IMR-90 (cell line): Measurements from ENCODE around the gene FGF3. TPM values are rescaled to one million over a fixed set of nuclear protein-coding genes. Genes with fewer than 3 reads are reported as not detected.

Experiments used
- ATAC-seq: fragments of 200-7000 bp; cut with Tn5 transposase; 2 replicates; pipeline ENCODE4 v1.9.1; 2020; ENCODE audit warnings: low read depth, mild to moderate bottlenecking, moderate library complexity
- BruUV-seq: library from RNA; stranded (reverse); fragments of 400-500 nt; replicated peaks from 2 replicates; lab custom pipeline; 2021; lab: Mats Ljungman, UMichigan
- CTCF ChIA-PET: fragments of 300-600 bp; formaldehyde crosslinking; extraction: SDS; loops from one replicate; lab custom pipeline; 2021; ENCODE audit warnings: antibody characterized with exemption; lab: Yijun Ruan, JAX
- POLR2A ChIA-PET: fragments of 300-600 bp; sonication (Branson Sonifier 250); formaldehyde crosslinking; loops from one replicate; lab custom pipeline; 2022; ENCODE audit warnings: antibody characterized with exemption; ENCODE audit not compliant: unreplicated experiment; lab: Charles Lee
- DNase-seq: peaks from one replicate; pipeline ENCODE4 v3.0.0; 2013
- H2AFZ ChIP-seq: replicated peaks from 2 replicates; pipeline ENCODE3; 2013; ENCODE audit warnings: low read length, mild to moderate bottlenecking; ENCODE audit not compliant: poor library complexity
- H2AK5ac ChIP-seq: 2 replicates; pipeline ENCODE4 v1.6.1; 2013; ENCODE audit warnings: low read depth, low read length, inconsistent platforms
- H2AK9ac ChIP-seq: replicated peaks from 2 replicates; pipeline ENCODE3; 2013; ENCODE audit warnings: mild to moderate bottlenecking, low read depth, low read length, moderate library complexity; ENCODE audit not compliant: poor library complexity
- H2BK120ac ChIP-seq: 2 replicates; pipeline ENCODE4 v1.6.1; 2013; ENCODE audit warnings: low read depth, low read length, inconsistent platforms
- H2BK15ac ChIP-seq: 3 replicates; pipeline ENCODE4 v1.6.1; 2013; ENCODE audit warnings: low read depth, low read length, inconsistent platforms
- H2BK20ac ChIP-seq: 2 replicates; pipeline ENCODE4 v1.6.1; 2013; ENCODE audit warnings: low read depth, mild to moderate bottlenecking, inconsistent platforms, low read length, moderate library complexity
- H2BK5ac ChIP-seq: 2 replicates; pipeline ENCODE4 v1.6.1; 2013; ENCODE audit warnings: mild to moderate bottlenecking, low read depth, low read length, inconsistent platforms; ENCODE audit not compliant: poor library complexity, severe bottlenecking
- H3K14ac ChIP-seq: replicated peaks from 2 replicates; pipeline ENCODE4 v1.6.1; 2013; ENCODE audit warnings: low read depth, low read length, inconsistent platforms
- H3K18ac ChIP-seq: 2 replicates; pipeline ENCODE4 v1.6.1; 2013; ENCODE audit warnings: low read depth, low read length, control low read depth
- H3K23ac ChIP-seq: 2 replicates; pipeline ENCODE4 v1.6.1; 2013; ENCODE audit warnings: low read depth, low read length, inconsistent platforms
- H3K27ac ChIP-seq: 2 replicates; pipeline ENCODE4 v1.5.1; 2013; ENCODE audit warnings: mild to moderate bottlenecking, control low read depth, low read length; ENCODE audit not compliant: insufficient read depth
- H3K27me3 ChIP-seq: 2 replicates; pipeline ENCODE4 v1.6.1; 2013; ENCODE audit warnings: low read length; ENCODE audit not compliant: control insufficient read depth, insufficient read depth
- H3K36me3 ChIP-seq: 2 replicates; pipeline ENCODE4 v1.6.1; 2013; ENCODE audit warnings: low read length, mixed read lengths; ENCODE audit not compliant: control insufficient read depth, insufficient read depth
- H3K4ac ChIP-seq: 2 replicates; pipeline ENCODE4 v1.6.1; 2013; ENCODE audit warnings: low read depth, low read length, inconsistent platforms
- H3K4me1 ChIP-seq: 2 replicates; pipeline ENCODE4 v1.6.1; 2013; ENCODE audit warnings: low read length, mixed read lengths; ENCODE audit not compliant: control insufficient read depth, insufficient read depth
- H3K4me2 ChIP-seq: 2 replicates; pipeline ENCODE4 v1.6.1; 2013; ENCODE audit warnings: low read depth, mild to moderate bottlenecking, control low read depth, low read length, moderate library complexity
- H3K4me3 ChIP-seq: 2 replicates; pipeline ENCODE4 v1.5.1; 2013; ENCODE audit warnings: low read depth, mild to moderate bottlenecking, control low read depth, low read length, moderate library complexity; ENCODE audit not compliant: insufficient read depth
- H3K56ac ChIP-seq: 2 replicates; pipeline ENCODE4 v1.6.1; 2013; ENCODE audit warnings: low read length, inconsistent platforms; ENCODE audit not compliant: insufficient read depth; ENCODE audit errors: extremely low read depth
- H3K79me1 ChIP-seq, 2 experiments: 2 replicates each; pipeline ENCODE4 v1.6.1; 2013; ENCODE audit warnings: low read length in 2 of 2, inconsistent platforms in 1 of 2, low read depth in 1 of 2
- H3K9ac ChIP-seq: 2 replicates; pipeline ENCODE4 v1.6.1; 2013; ENCODE audit warnings: low read depth, low read length, control low read depth
- H3K9me1 ChIP-seq: 2 replicates; pipeline ENCODE4 v1.6.1; 2013; ENCODE audit warnings: low read length, inconsistent platforms; ENCODE audit not compliant: insufficient read depth
- H3K9me3 ChIP-seq: 2 replicates; pipeline ENCODE4 v1.6.1; 2013; ENCODE audit warnings: low read length; ENCODE audit not compliant: control insufficient read depth, insufficient read depth
- H4K20me1 ChIP-seq: 2 replicates; pipeline ENCODE4 v1.6.1; 2013; ENCODE audit warnings: low read length, inconsistent platforms; ENCODE audit not compliant: insufficient read depth
- H4K5ac ChIP-seq: 2 replicates; pipeline ENCODE4 v1.6.1; 2013; ENCODE audit warnings: mild to moderate bottlenecking, low read depth, low read length, control low read depth
- H4K8ac ChIP-seq, 2 experiments: 2 replicates each; pipeline ENCODE4 v1.6.1; 2013; ENCODE audit warnings: low read depth in 2 of 2, low read length in 2 of 2, control low read depth in 1 of 2, inconsistent platforms in 1 of 2
- H4K91ac ChIP-seq: 2 replicates; pipeline ENCODE4 v1.6.1; 2013; ENCODE audit warnings: low read depth, low read length, inconsistent platforms; ENCODE audit not compliant: insufficient read depth
- CHD1 ChIP-seq: IDR thresholded peaks from 2 replicates; pipeline ENCODE4 v1.6.1; 2012; ENCODE audit warnings: low read depth, low read length, improper control_type of control experiment
- MAFK ChIP-seq: IDR thresholded peaks from 2 replicates; pipeline ENCODE4 v1.6.1; 2012; ENCODE audit warnings: low read depth, low read length, improper control_type of control experiment
- POLR2A ChIP-seq: IDR thresholded peaks from 2 replicates; pipeline ENCODE4 v1.6.1; 2012; ENCODE audit warnings: mild to moderate bottlenecking, low read depth, low read length
- dilution Hi-C: fragments of 300-500 bp; cut with HindIII; formaldehyde crosslinking; loops from one replicate; pipeline ENCODE4 v1.14.3; 2018; ENCODE audit warnings: low sequenced_read_pairs; ENCODE audit not compliant: unreplicated experiment
- in situ Hi-C: fragments of 300-500 bp; cut with MboI; formaldehyde crosslinking; loops from 3 replicates; pipeline ENCODE4 v1.14.3; 2019; ENCODE audit warnings: low sequenced_read_pairs, inconsistent platforms, mixed read lengths
- intact Hi-C: fragments of 100-400 bp; cut with micrococcal nuclease; formaldehyde crosslinking; loops from 2 replicates; pipeline ENCODE4 v1.10.0; 2022
- polyA plus RNA-seq, 3 experiments: library from polyadenylated mRNA; depleted of rRNA; stranded (reverse); fragments of >200 nt; gene quantifications; 2 replicates each; pipeline ENCODE4 v1.2.3, GENCODE V29; 2012; ENCODE audit warnings: low replicate concordance in 1 of 3
- total RNA-seq: library from RNA; depleted of rRNA; stranded (reverse); fragments of >200 nt; gene quantifications from 2 replicates; pipeline ENCODE4 v1.2.3, GENCODE V29; 2012

FGF3 gene
- total and polyA plus RNA-seq, 2 of the 4 experiments (the other 2 are of a cell fraction) = not detected

- Histone ChIP-seq H3K36me3 (no peaks in the 10 kb centered on the region), H2BK15ac (no peak overlapping the region), H3K4me2 (no peak overlapping the region), H3K9me1 (no peaks in the 10 kb centered on the region), H4K91ac (no peak overlapping the region), H3K18ac (no peak overlapping the region), H3K23ac (no peak overlapping the region), H3K9ac (no peak overlapping the region), H3K4ac (no peak overlapping the region), H3K56ac (no peak overlapping the region), H2AFZ (no peak overlapping the region), H2AK5ac (no peak overlapping the region), H2BK20ac (no peak overlapping the region), H3K9me3 (peaks cover 5% of the 10 kb centered on the region; the same call in 1 of the 2 replicates), H2AK9ac (no peak overlapping the region), H3K27me3 (peaks cover 31% of the 10 kb centered on the region), H4K8ac (no peak overlapping the region), H3K79me1 (no peaks in the 10 kb centered on the region), H2BK120ac (no peak overlapping the region), H4K5ac (no peak overlapping the region), H4K20me1 (no peaks in the 10 kb centered on the region), H3K14ac (no peak overlapping the region), H3K4me3 (no peak overlapping the region), H3K27ac (no peak overlapping the region), H2BK5ac (peak overlapping the region; percentile 29), H3K4me1 (no peaks in the 10 kb centered on the region)
- DNase-seq (no peak), ATAC-seq (no peak)
- in situ Hi-C loops (loop anchor here (10.0 kb wide), 1 partner anchor 99 kb away; the partner anchor contains the start of gene FGF19), dilution Hi-C loops (no loop called here), intact Hi-C loops (no loop called here)
- CTCF ChIA-PET = no interaction called here
- TF ChIP-seq POLR2A (no peak), MAFK (no peak), CHD1 (no peak)
- POLR2A ChIA-PET = no interaction called here
- BruUV-seq = no TSS peak
Observed at GRCh38 chr11:69803604-69804218, 15.5 kb downstream of the FGF3 start.
